Measurements from ENCODE around the gene PLCL1.

- no peak for TF ChIP-seq CTCF (IDR thresholded peaks at IDR 0.05)
- TF ChIP-seq POLR2A (IDR thresholded peaks at IDR 0.05), result no peak
These were observed 33.6 kb downstream of the PLCL1 start for GRCh38 chr2:197838036-197838435.

All from esophagus squamous epithelium (tissue), 4 donors.